Neural progenitor cell (in vitro differentiated cells): Measurements from ENCODE around the gene TNRC6C. TPM values are rescaled to one million over a fixed set of nuclear protein-coding genes. Genes with fewer than 3 reads are reported as not detected.

Experiments used
- DNase-seq: peaks from one replicate; pipeline ENCODE4 v3.0.0-alpha.2; 2016; ENCODE audit warnings: low spot score
- H2AFZ ChIP-seq: fragments of 200-600 bp; sonication (generic); replicated peaks from 2 replicates; pipeline ENCODE4 v1.6.1; 2016; ENCODE audit warnings: antibody characterized with exemption
- H3F3A ChIP-seq: fragments of 200-600 bp; sonication (generic); 2 replicates; pipeline ENCODE4 v1.6.1; 2016; ENCODE audit warnings: antibody characterized with exemption, low read depth
- H3K27ac ChIP-seq: fragments of 200-600 bp; sonication (generic); 2 replicates; pipeline ENCODE4 v1.5.1; 2016; ENCODE audit warnings: mild to moderate bottlenecking
- H3K27me3 ChIP-seq: fragments of 200-600 bp; sonication (generic); 2 replicates; pipeline ENCODE4 v1.6.1; 2016; ENCODE audit warnings: mild to moderate bottlenecking, moderate library complexity
- H3K36me3 ChIP-seq: fragments of 200-600 bp; sonication (generic); 2 replicates; pipeline ENCODE4 v1.5.1; 2016
- H3K4me1 ChIP-seq: fragments of 200-600 bp; sonication (generic); 2 replicates; pipeline ENCODE4 v1.6.1; 2016; ENCODE audit warnings: mixed run types
- H3K4me2 ChIP-seq: fragments of 200-600 bp; sonication (generic); 2 replicates; pipeline ENCODE4 v1.6.1; 2016
- H3K4me3 ChIP-seq: fragments of 200-600 bp; sonication (generic); 2 replicates; pipeline ENCODE4 v1.5.1; 2016
- H3K79me2 ChIP-seq: fragments of 200-600 bp; sonication (generic); 2 replicates; pipeline ENCODE4 v1.6.1; 2016; ENCODE audit warnings: low read depth
- H3K9ac ChIP-seq: fragments of 200-600 bp; sonication (generic); 2 replicates; pipeline ENCODE4 v1.6.1; 2016
- H3K9me3 ChIP-seq: fragments of 200-600 bp; sonication (generic); 2 replicates; pipeline ENCODE4 v1.5.1; 2016; ENCODE audit warnings: low read depth
- H4K20me1 ChIP-seq: fragments of 200-600 bp; sonication (generic); 2 replicates; pipeline ENCODE4 v1.6.1; 2016; ENCODE audit warnings: low read depth
- H3K27ac Mint-ChIP-seq: 3 replicates; pipeline ENCODE4 v1.8.0; 2021; ENCODE audit warnings: mixed read lengths
- H3K27me3 Mint-ChIP-seq: 2 replicates; pipeline ENCODE4 v1.8.0; 2022; ENCODE audit warnings: low read depth, mild to moderate bottlenecking, inconsistent platforms, moderate library complexity, mixed read lengths; ENCODE audit not compliant: insufficient read depth
- H3K36me3 Mint-ChIP-seq: 3 replicates; pipeline ENCODE4 v1.8.0; 2021; ENCODE audit warnings: mixed read lengths
- H3K4me1 Mint-ChIP-seq: 3 replicates; pipeline ENCODE4 v1.8.0; 2021; ENCODE audit warnings: mixed read lengths
- H3K4me3 Mint-ChIP-seq: 3 replicates; pipeline ENCODE4 v1.8.0; 2021; ENCODE audit warnings: mild to moderate bottlenecking, moderate library complexity, mixed read lengths
- H3K9me3 Mint-ChIP-seq: 3 replicates; pipeline ENCODE4 v1.8.0; 2020; ENCODE audit warnings: mixed read lengths
- CTCF ChIP-seq: fragments of 200-600 bp; sonication (generic); IDR thresholded peaks from 2 replicates; pipeline ENCODE4 v1.5.1; 2017; ENCODE audit warnings: antibody characterized with exemption, mild to moderate bottlenecking
- EZH2 ChIP-seq: fragments of 200-600 bp; sonication (generic); IDR thresholded peaks from 2 replicates; pipeline ENCODE4 v1.6.1; 2017; ENCODE audit warnings: antibody characterized with exemption, mild to moderate bottlenecking, moderate library complexity
- EZH2phosphoT487 ChIP-seq: fragments of 200-600 bp; sonication (generic); IDR thresholded peaks from 2 replicates; pipeline ENCODE4 v1.6.1; 2017; ENCODE audit warnings: antibody characterized with exemption
- total RNA-seq: library from RNA; depleted of rRNA; stranded (reverse); fragments of >200 nt; gene quantifications from 2 replicates; pipeline ENCODE4 v1.2.3, GENCODE V29; 2015; ENCODE audit warnings: low replicate concordance

Gene TNRC6C
- total RNA-seq, 1 donor from 2014 or later, result 14.9 TPM

- H2AFZ ChIP-seq, result no peak overlapping the region
Observed at GRCh38 chr17:78042542-78042941, 84.0 kb downstream of the TNRC6C start.

DNA sequence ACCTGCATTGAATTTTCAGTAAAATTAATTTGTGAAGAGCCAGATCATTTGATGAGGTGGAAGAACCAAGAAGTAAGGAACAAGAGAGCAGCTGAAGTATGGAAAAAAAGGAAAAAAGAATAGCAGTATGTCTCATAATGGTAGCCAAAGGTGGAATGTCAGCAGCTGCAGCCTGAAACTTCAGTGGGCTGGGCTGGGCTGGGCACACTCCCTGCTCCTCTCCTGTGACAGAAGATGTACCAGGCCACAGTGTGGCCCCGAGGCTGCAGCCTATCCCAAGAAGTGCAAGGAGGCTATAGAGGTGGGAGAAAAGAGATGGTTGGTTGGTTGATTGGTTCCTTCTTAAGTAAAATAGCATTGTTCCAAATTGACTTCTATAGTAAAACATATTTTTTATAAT is 84.5 kb downstream of the TNRC6C start:
- H3K27ac Mint-ChIP-seq, result no peak overlapping the region
- H3K4me2 ChIP-seq, result no peak overlapping the region
- H3K9me3 ChIP-seq, result no peaks in the 10 kb centered on the region
- no peak overlapping the region for H3K4me3 Mint-ChIP-seq
- peaks cover 6% of the 10 kb centered on the region for H4K20me1 ChIP-seq
- no peaks in the 10 kb centered on the region for H3K4me1 Mint-ChIP-seq
- no peaks in the 10 kb centered on the region for H3F3A ChIP-seq
- TF ChIP-seq CTCF, result no peak
- no peak for TF ChIP-seq EZH2
- no peak for TF ChIP-seq EZH2phosphoT487
- H3K36me3 ChIP-seq, result peaks cover 4% of the 10 kb centered on the region
- H3K9ac ChIP-seq, result no peak overlapping the region
- no peaks in the 10 kb centered on the region for H3K27me3 Mint-ChIP-seq
- no peak overlapping the region for H3K27ac ChIP-seq
- peaks cover 35% of the 10 kb centered on the region for H3K36me3 Mint-ChIP-seq
- peaks cover 28% of the 10 kb centered on the region for H3K79me2 ChIP-seq
- no peak overlapping the region for H3K4me3 ChIP-seq
- peaks cover 4% of the 10 kb centered on the region for H3K4me1 ChIP-seq
- no peak overlapping the region for H2AFZ ChIP-seq
- no peaks in the 10 kb centered on the region for H3K9me3 Mint-ChIP-seq
- DNase-seq, result no peak
- H3K27me3 ChIP-seq, result no peaks in the 10 kb centered on the region

More at GRCh38 chr17:78042542-78042941, 84.0 kb downstream of the TNRC6C start:
- Mint-ChIP-seq H3K4me3 (no peak overlapping the region), H3K36me3 (peaks cover 38% of the 10 kb centered on the region), H3K27me3 (no peaks in the 10 kb centered on the region), H3K27ac (no peak overlapping the region), H3K4me1 (no peaks in the 10 kb centered on the region), H3K9me3 (no peaks in the 10 kb centered on the region)
- Histone ChIP-seq H3F3A (no peaks in the 10 kb centered on the region), H3K9ac (no peak overlapping the region), H4K20me1 (peaks cover 6% of the 10 kb centered on the region), H3K36me3 (no peaks in the 10 kb centered on the region), H3K9me3 (no peaks in the 10 kb centered on the region), H3K4me3 (no peak overlapping the region), H3K4me2 (no peak overlapping the region), H3K27me3 (no peaks in the 10 kb centered on the region), H3K4me1 (peaks cover 4% of the 10 kb centered on the region), H3K79me2 (peaks cover 28% of the 10 kb centered on the region), H3K27ac (no peak overlapping the region)
- TF ChIP-seq CTCF (no peak), EZH2 (no peak), EZH2phosphoT487 (no peak)
- DNase-seq, result no peak

- Mint-ChIP-seq H3K4me3 (no peak overlapping the region), H3K36me3 (peaks cover 41% of the 10 kb centered on the region), H3K4me1 (no peaks in the 10 kb centered on the region), H3K9me3 (no peaks in the 10 kb centered on the region), H3K27me3 (no peaks in the 10 kb centered on the region), H3K27ac (no peak overlapping the region)
- no peak overlapping the region for H3K4me3 ChIP-seq
- H3K27me3 ChIP-seq, result no peaks in the 10 kb centered on the region
- no peak overlapping the region for H3K4me2 ChIP-seq
- H3K4me1 ChIP-seq, result peaks cover 4% of the 10 kb centered on the region
- no peak for DNase-seq
- no peak overlapping the region for H3K9ac ChIP-seq
- no peak overlapping the region for H3K27ac ChIP-seq
- no peaks in the 10 kb centered on the region for H3F3A ChIP-seq
- H3K9me3 ChIP-seq, result no peaks in the 10 kb centered on the region
- H2AFZ ChIP-seq, result no peak overlapping the region
- H4K20me1 ChIP-seq, result peaks cover 6% of the 10 kb centered on the region
- peaks cover 28% of the 10 kb centered on the region for H3K79me2 ChIP-seq
- H3K36me3 ChIP-seq, result peaks cover 4% of the 10 kb centered on the region
- TF ChIP-seq CTCF (no peak), EZH2 (no peak), EZH2phosphoT487 (no peak)
Observed at GRCh38 chr17:78044280-78044835, 85.9 kb downstream of the TNRC6C start.
